HepG2 (cell line): ENCODE measurements around the gene ADGRG1. TPM values are rescaled to one million over a fixed set of nuclear protein-coding genes. Genes with fewer than 3 reads are reported as not detected.

Experiments used
- ATAC-seq: fragments of 200-7000 bp; cut with Tn5 transposase; 3 replicates; pipeline ENCODE4 v1.9.1; 2020; ENCODE audit warnings: mild to moderate bottlenecking, moderate library complexity
- BruUV-seq: library from RNA; stranded (reverse); fragments of 400-500 nt; replicated peaks from 2 replicates; lab custom pipeline; 2021; lab: Mats Ljungman, UMichigan
- CTCF ChIA-PET: fragments of 300-600 bp; formaldehyde crosslinking; extraction: SDS; loops from one replicate; lab custom pipeline; 2021; ENCODE audit warnings: low total read pairs, inconsistent platforms, low intra/inter-chr PET ratio; lab: Yijun Ruan, JAX
- POLR2A ChIA-PET: fragments of 350-600 bp; sonication (Branson Sonifier 250); formaldehyde crosslinking; loops from one replicate; lab custom pipeline; 2020; ENCODE audit warnings: antibody characterized with exemption, inconsistent platforms; lab: Yijun Ruan, JAX
- DNase-seq: peaks from one replicate; pipeline ENCODE4 v3.0.0-alpha.2; 2015; ENCODE audit warnings: low spot score
- FAIRE-seq: peaks from 3 replicates; lab custom pipeline; 2011; peaks lifted over from hg19 to GRCh38; lab: Jason Lieb, UNC
- H2AFZ ChIP-seq: one replicate; pipeline ENCODE4 v1.6.1; 2011; ENCODE audit warnings: low read length, inconsistent platforms
- H3K27ac ChIP-seq: fragments of 300-600 bp; 3 replicates; pipeline ENCODE4 v1.8.0; 2011; ENCODE audit warnings: mixed run types, mild to moderate bottlenecking, mixed read lengths, low read length, inconsistent platforms; ENCODE audit not compliant: insufficient read depth; ENCODE audit errors: extremely low read length
- H3K27me3 ChIP-seq, 2 experiments: fragments of 200-600 bp in 1 of 2; 2 replicates in 1 of 2; 3 replicates in 1 of 2; pipeline versions ENCODE4 v1.6.0 to v1.8.0; 2011; ENCODE audit warnings: low read length in 2 of 2, mild to moderate bottlenecking in 2 of 2, moderate library complexity in 2 of 2, inconsistent platforms in 1 of 2; ENCODE audit not compliant: insufficient read depth in 2 of 2, control insufficient read depth in 1 of 2
- H3K36me3 ChIP-seq, 2 experiments: fragments of 200-600 bp in 1 of 2; replicated peaks in 1 of 2; 2 replicates in 1 of 2; 3 replicates in 1 of 2; pipeline versions ENCODE4 v1.5.1 to v1.8.0; 2011; ENCODE audit warnings: low read length in 2 of 2, inconsistent platforms in 1 of 2; ENCODE audit not compliant: insufficient read depth in 2 of 2, control insufficient read depth in 1 of 2
- H3K4me1 ChIP-seq: 2 replicates; pipeline ENCODE4 v1.5.1; 2012; ENCODE audit warnings: low read length, inconsistent platforms; ENCODE audit not compliant: insufficient read depth
- H3K4me2 ChIP-seq: 2 replicates; pipeline ENCODE4 v1.6.0; 2011; ENCODE audit warnings: low read depth, low read length, inconsistent platforms
- H3K4me3 ChIP-seq, 3 experiments: fragments of 200-600 bp in 1 of 3; sonication (generic), shearing (Covaris generic) in 1 of 3; replicated peaks in 1 of 3; 2 replicates each; pipeline ENCODE4 v1.5.1; 2011 to 2016; ENCODE audit warnings: low read length in 3 of 3, inconsistent platforms in 2 of 3, low read depth in 2 of 3, mild to moderate bottlenecking in 2 of 3, control low read depth in 1 of 3, mixed read lengths in 1 of 3; ENCODE audit not compliant: insufficient read depth in 1 of 3
- H3K79me2 ChIP-seq: one replicate; pipeline ENCODE4 v1.6.1; 2011; ENCODE audit warnings: low read length, inconsistent platforms; ENCODE audit not compliant: insufficient read depth
- H3K9ac ChIP-seq: 2 replicates; pipeline ENCODE4 v1.6.0; 2011; ENCODE audit warnings: mild to moderate bottlenecking, low read depth, low read length, inconsistent platforms; ENCODE audit not compliant: insufficient read depth
- H3K9me3 ChIP-seq: 2 replicates; pipeline ENCODE4 v1.5.1; 2012; ENCODE audit warnings: mild to moderate bottlenecking, low read length
- H4K20me1 ChIP-seq: 2 replicates; pipeline ENCODE4 v1.6.0; 2011; ENCODE audit warnings: inconsistent platforms, mild to moderate bottlenecking, low read length, moderate library complexity; ENCODE audit not compliant: insufficient read depth
- ESRRA ChIP-seq: sonication (generic); formaldehyde crosslinking; IDR thresholded peaks from 2 replicates; pipeline ENCODE4 v1.5.1; 2020; ENCODE audit warnings: mild to moderate bottlenecking, low read depth, missing genetic modification reagents
- GTF3A ChIP-seq: sonication (generic); formaldehyde crosslinking; conservative IDR thresholded peaks from 2 replicates; pipeline ENCODE4 v1.4.0; 2020; ENCODE audit warnings: mild to moderate bottlenecking, missing genetic modification reagents
- HOXD1 ChIP-seq: sonication (generic); formaldehyde crosslinking; IDR thresholded peaks from 2 replicates; pipeline ENCODE4 v1.5.0; 2020; ENCODE audit warnings: missing genetic modification reagents
- MEIS2 ChIP-seq: sonication (generic); formaldehyde crosslinking; IDR thresholded peaks from 2 replicates; pipeline ENCODE4 v1.9.0; 2021; ENCODE audit warnings: mild to moderate bottlenecking, missing genetic modification reagents
- ZBTB38 ChIP-seq: sonication (generic); formaldehyde crosslinking; IDR thresholded peaks from 2 replicates; pipeline ENCODE4 v1.5.1; 2020; ENCODE audit warnings: mild to moderate bottlenecking, missing genetic modification reagents
- ZEB1 ChIP-seq: IDR thresholded peaks from 2 replicates; pipeline ENCODE4 v1.6.1; 2012; ENCODE audit warnings: mild to moderate bottlenecking, low read depth, inconsistent platforms; ENCODE audit not compliant: insufficient replicate concordance
- ZHX2 ChIP-seq, 2 experiments: sonication (generic) in 1 of 2; formaldehyde crosslinking in 1 of 2; IDR thresholded peaks; 2 replicates each; pipeline versions ENCODE4 v1.6.1 to v1.9.0; 2014 to 2022; ENCODE audit warnings: antibody characterized with exemption in 1 of 2, borderline replicate concordance in 1 of 2, inconsistent platforms in 1 of 2, low read depth in 1 of 2, missing genetic modification reagents in 1 of 2
- ZNF225 ChIP-seq: sonication (generic); formaldehyde crosslinking; IDR thresholded peaks from 2 replicates; pipeline ENCODE4 v1.4.0; 2020; ENCODE audit warnings: mild to moderate bottlenecking, missing genetic modification reagents
- WGBS: methylation state at CpG from one replicate; pipeline ENCODE4 v1.1.6; 2017; ENCODE audit warnings: low lambda C conversion rate; 5-methylcytosine and 5-hydroxymethylcytosine counted together
- in situ Hi-C: cut with HindIII; loops from 2 replicates; pipeline ENCODE4 v1.10.0; 2017; ENCODE audit warnings: low pct_unique_long_range_greater_than_20kb; ENCODE audit not compliant: extremely low pct_ligation_motif_present
- intact Hi-C: fragments of 100-400 bp; cut with micrococcal nuclease; formaldehyde crosslinking; loops from one replicate; pipeline ENCODE4 v1.10.0; 2022; ENCODE audit not compliant: unreplicated experiment
- polyA plus RNA-seq, 8 experiments: library from polyadenylated mRNA; depleted of rRNA in 3 of 8; stranded (reverse) in 7 of 8; unstranded in 1 of 8; fragments of >200 nt; fragmentation: Illumina TruSeq in 4 of 8; extraction: Trizol in 4 of 8; gene quantifications; 2 replicates each; pipeline versions ENCODE4 v1.2.1 to v1.2.3, GENCODE V29; 2011 to 2016; ENCODE audit warnings: low read depth in 4 of 8, missing spikeins in 1 of 8, mixed read lengths in 1 of 8; ENCODE audit not compliant: insufficient read depth in 1 of 8
- total RNA-seq, 5 experiments: library from RNA; depleted of rRNA; stranded (reverse); fragments of >200 nt; fragmentation: Illumina TruSeq; extraction: Trizol; gene quantifications; 2 replicates each; pipeline ENCODE4 v1.2.3, GENCODE V29; 2016; ENCODE audit warnings: low read depth in 1 of 5
- TF ChIP-seq, protein P1 (sequence below): sonication (generic); formaldehyde crosslinking; IDR thresholded peaks from 2 replicates; pipeline ENCODE4 v1.5.1; 2020; ENCODE audit warnings: mild to moderate bottlenecking, missing genetic modification reagents, moderate library complexity
- TF ChIP-seq, protein P2 (sequence below): sonication (generic); formaldehyde crosslinking; IDR thresholded peaks from 2 replicates; pipeline ENCODE4 v1.4.0; 2020; ENCODE audit warnings: missing genetic modification reagents
- TF ChIP-seq, protein P3 (sequence below): sonication (generic); formaldehyde crosslinking; conservative IDR thresholded peaks from 2 replicates; pipeline ENCODE4 v1.4.0; 2020; ENCODE audit warnings: missing genetic modification reagents

The ADGRG1 gene
- total and polyA plus RNA-seq, 2 of the 13 experiments (the other 11 are each of a cell fraction or from before 2014, with no cell fraction given) = 2.7 to 5.9 TPM

DNA sequence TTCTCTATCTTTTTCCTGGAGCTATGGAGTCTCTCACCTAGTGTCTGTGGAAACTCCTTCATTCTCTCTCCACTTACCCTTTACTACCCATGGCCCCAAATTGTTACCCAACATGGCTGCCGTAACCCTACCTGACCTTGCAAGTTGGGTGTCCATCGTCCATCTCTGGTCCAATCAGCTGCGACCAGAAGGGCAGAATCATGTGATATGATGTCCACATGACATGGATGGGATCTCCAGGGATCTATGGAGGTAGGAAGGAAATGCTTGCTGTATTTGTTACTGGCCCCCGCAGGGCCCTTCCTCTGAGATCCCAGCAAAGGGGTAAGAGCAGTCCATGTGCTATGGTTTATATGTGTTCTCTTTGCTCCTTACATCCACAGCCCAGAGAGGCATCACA is 58.1 kb downstream of the ADGRG1 start:
- H2AFZ ChIP-seq = no peak overlapping the region
- in situ Hi-C loops = no loop called here
- intact Hi-C loops = no loop called here
- no peak overlapping the region for H3K27ac ChIP-seq
- WGBS = 55% methylated on average over 4 of the region's 4 CpGs
- H3K9me3 ChIP-seq = no peaks in the 10 kb centered on the region
- H3K79me2 ChIP-seq = no peaks in the 10 kb centered on the region
- H3K9ac ChIP-seq = no peak overlapping the region
- no peaks in the 10 kb centered on the region for H3K36me3 ChIP-seq
- ChIA-PET CTCF (no interaction called here), POLR2A (interaction anchor here (1.3 kb wide), 1 partner anchor 17 kb away, joined by 3 read pairs; no protein-coding TSS in a partner anchor)
- FAIRE-seq (no peak), DNase-seq (no peak), ATAC-seq (no peak)
- no peaks in the 10 kb centered on the region for H3K27me3 ChIP-seq
- no peak overlapping the region for H3K4me3 ChIP-seq
- no peak overlapping the region for H3K4me2 ChIP-seq
- no TSS peak for BruUV-seq
- no peaks in the 10 kb centered on the region for H4K20me1 ChIP-seq
- H3K4me1 ChIP-seq = peaks cover 48% of the 10 kb centered on the region
- TF ChIP-seq ESRRA (CRISPR knock-in tag) (no peak), GTF3A (CRISPR knock-in tag) (no peak), ZNF225 (no peak), MEIS2 (CRISPR knock-in tag) (no peak), HOXD1 (CRISPR knock-in tag) (no peak), ZHX2 (IDR thresholded peaks at IDR 0.05; ENCODE audit: low read depth) (no peak), ZHX2 (CRISPR knock-in tag; IDR thresholded peaks at IDR 0.05; ENCODE audit: borderline replicate concordance) (no peak), ZBTB38 (CRISPR knock-in tag) (no peak), ZEB1 (no peak)
- TF ChIP-seq, protein P1, sequence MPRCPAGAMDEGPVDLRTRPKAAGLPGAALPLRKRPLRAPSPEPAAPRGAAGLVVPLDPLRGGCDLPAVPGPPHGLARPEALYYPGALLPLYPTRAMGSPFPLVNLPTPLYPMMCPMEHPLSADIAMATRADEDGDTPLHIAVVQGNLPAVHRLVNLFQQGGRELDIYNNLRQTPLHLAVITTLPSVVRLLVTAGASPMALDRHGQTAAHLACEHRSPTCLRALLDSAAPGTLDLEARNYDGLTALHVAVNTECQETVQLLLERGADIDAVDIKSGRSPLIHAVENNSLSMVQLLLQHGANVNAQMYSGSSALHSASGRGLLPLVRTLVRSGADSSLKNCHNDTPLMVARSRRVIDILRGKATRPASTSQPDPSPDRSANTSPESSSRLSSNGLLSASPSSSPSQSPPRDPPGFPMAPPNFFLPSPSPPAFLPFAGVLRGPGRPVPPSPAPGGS (CRISPR knock-in tag) = no peak
- TF ChIP-seq, protein P2, sequence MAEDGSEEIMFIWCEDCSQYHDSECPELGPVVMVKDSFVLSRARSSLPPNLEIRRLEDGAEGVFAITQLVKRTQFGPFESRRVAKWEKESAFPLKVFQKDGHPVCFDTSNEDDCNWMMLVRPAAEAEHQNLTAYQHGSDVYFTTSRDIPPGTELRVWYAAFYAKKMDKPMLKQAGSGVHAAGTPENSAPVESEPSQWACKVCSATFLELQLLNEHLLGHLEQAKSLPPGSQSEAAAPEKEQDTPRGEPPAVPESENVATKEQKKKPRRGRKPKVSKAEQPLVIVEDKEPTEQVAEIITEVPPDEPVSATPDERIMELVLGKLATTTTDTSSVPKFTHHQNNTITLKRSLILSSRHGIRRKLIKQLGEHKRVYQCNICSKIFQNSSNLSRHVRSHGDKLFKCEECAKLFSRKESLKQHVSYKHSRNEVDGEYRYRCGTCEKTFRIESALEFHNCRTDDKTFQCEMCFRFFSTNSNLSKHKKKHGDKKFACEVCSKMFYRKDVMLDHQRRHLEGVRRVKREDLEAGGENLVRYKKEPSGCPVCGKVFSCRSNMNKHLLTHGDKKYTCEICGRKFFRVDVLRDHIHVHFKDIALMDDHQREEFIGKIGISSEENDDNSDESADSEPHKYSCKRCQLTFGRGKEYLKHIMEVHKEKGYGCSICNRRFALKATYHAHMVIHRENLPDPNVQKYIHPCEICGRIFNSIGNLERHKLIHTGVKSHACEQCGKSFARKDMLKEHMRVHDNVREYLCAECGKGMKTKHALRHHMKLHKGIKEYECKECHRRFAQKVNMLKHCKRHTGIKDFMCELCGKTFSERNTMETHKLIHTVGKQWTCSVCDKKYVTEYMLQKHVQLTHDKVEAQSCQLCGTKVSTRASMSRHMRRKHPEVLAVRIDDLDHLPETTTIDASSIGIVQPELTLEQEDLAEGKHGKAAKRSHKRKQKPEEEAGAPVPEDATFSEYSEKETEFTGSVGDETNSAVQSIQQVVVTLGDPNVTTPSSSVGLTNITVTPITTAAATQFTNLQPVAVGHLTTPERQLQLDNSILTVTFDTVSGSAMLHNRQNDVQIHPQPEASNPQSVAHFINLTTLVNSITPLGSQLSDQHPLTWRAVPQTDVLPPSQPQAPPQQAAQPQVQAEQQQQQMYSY (CRISPR knock-in tag) = no peak
- TF ChIP-seq, protein P3, sequence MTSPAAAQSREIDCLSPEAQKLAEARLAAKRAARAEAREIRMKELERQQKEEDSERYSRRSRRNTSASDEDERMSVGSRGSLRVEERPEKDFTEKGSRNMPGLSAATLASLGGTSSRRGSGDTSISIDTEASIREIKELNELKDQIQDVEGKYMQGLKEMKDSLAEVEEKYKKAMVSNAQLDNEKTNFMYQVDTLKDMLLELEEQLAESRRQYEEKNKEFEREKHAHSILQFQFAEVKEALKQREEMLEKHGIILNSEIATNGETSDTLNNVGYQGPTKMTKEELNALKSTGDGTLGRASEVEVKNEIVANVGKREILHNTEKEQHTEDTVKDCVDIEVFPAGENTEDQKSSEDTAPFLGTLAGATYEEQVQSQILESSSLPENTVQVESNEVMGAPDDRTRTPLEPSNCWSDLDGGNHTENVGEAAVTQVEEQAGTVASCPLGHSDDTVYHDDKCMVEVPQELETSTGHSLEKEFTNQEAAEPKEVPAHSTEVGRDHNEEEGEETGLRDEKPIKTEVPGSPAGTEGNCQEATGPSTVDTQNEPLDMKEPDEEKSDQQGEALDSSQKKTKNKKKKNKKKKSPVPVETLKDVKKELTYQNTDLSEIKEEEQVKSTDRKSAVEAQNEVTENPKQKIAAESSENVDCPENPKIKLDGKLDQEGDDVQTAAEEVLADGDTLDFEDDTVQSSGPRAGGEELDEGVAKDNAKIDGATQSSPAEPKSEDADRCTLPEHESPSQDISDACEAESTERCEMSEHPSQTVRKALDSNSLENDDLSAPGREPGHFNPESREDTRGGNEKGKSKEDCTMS (CRISPR knock-in tag) = no peak
